Activated T-cell treated with anti-CD3 and anti-CD28 coated beads for 48 hours (primary cell): Measurements from ENCODE around the gene APOA1.
"Not testable (repeated sequence)": the region's sequence is repeated elsewhere in the genome, so short reads cannot be mapped to it uniquely, and the experiment has no call there.

ENCODE experiments used
- DNase-seq: peaks from one replicate; pipeline ENCODE4 v3.0.0-alpha.2; 2020; ENCODE audit warnings: low read depth

The APOA1 gene

DNA sequence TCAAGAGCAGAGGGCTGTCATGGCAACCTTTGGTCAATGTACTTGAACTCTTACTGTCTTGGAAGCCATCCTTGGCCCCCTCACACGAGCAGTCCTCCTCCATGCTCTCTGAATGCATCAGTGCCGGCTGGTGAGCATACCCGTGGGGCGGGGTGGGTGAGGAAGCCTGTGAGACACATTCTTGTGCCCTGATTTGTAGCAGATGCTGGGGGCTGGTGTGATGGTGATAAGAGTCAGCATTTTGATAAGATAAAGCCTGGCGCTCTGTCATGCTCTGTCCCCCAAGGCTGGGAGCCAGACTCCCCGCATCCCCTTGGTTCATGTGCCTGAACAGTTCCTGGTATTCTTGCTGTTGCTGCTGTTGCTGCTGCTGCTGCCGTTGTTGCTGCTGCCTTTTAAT lies 20.5 kb upstream of the APOA1 start:
- DNase-seq = no peak

DNA sequence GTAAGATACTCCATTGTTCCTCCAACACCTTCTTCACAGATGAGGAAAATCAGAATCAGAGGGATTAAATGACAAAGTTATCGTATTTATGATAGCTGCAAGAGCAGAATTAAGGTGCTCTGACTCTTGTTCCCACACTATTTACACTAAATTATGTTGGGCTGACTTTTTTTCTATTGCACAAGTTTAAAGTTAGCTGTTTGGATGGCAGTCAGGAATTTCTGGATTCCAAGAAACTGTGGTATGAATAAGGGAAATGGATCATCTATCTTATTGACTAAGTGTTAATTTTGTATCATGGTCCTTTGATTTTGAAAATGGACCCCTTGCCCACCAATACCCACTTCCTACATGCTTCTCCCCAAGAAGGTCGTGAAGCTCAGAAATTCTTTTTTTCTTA lies 19.9 kb upstream of the APOA1 start:
- no peak for DNase-seq

DNA sequence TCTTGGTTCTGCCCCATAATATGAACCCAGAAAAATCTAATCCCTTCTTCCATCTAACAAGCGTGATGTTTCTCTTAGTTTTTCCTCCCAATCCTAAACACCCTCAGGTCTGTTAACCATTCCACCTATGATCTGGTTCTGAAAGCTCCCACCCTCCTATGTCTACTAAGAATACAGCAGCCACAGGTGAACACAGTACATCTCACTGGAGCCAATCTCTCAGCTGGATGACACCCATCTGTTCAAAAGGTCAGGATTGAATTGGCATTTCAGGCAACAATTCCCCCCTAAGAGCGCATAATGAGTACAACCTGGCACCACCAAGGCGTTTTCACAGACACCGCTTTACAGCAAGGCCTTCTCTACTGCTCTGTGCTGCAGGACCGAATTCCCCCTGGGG lies 19.0 kb upstream of the APOA1 start:
- DNase-seq = no peak

DNA sequence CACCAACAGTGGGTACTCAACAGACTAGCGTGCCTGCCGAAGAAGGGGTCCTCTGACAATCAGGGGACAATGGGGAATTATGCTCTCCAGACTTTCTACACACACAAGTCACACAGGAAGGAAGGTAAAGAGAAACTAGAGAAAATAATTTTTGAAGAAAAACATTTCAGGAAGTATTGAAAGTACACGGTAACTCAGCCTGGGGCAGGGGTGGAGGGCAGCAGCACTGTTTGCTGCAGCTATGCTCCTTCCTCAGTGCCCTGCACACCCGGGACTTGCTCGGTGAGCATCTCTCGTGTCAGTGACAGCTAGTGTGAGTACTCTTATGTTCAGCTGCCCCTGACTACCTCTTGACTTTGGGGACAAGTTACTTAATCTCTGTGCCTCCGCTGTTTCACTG lies 18.0 kb upstream of the APOA1 start:
- no peak for DNase-seq

DNA sequence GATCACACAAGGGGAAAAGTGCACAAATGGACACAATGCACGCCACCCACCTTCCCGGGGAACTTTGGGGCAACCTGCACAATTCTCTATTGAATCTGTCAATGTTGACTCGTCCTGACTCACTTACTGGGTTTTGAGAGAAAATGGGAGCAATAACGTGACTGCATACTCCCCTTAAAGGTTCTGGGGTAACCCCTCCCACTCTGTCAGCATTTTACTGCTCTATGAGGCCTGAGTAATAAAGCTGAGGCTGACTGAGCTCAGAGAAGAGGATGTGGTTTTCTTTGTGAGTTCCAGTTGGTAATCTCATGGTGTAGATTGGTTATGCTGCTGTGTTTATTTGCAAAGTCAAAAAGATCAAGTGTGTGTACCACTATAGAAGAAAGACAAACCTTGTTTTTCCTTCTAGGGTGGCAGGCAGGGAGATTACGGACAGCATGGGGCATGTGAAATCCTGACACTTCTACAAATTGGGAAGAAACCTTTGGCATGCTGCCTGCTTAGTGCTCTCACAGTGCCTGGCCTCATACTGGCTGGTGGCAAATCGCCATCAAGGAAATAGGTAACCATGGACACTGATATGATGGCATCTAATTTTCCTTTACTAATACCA lies 16.1 kb upstream of the APOA1 start:
- DNase-seq = peak; percentile 38

DNA sequence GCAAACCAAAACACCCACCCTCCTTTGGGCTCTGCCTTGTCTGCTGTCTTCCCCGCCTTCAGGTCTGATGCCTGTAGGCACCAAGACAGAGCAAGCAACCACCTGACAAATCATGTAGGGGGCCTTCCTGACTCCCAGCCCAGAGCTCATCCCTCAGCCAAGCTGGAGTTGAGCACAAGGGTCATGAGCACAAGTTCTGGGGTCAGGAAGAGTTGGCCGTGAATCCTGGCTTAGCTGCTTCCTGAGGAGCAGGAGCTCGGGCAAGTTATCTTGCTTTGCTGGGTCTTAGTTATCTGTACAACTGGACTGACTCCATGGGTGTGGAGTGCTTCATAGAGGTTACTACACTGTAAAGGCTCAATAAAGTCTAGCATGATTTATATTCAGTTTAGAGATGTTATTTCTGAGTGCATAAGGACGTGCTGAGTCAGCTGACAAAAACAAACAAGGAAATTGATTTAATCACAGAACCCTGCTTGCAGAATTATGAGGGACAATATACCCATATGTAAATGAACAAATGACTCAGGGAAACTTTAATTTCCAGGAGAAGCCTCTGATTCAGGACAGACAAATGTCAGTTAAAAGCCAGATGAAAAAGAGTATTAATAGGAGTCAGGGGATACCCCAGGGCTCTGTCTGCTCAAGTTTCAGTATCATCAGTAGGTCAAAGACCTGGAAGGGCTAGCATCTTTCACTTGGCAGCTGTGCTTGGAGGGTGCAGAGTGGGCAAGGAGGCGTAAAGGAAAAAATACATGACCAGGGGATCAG lies 15.0 kb upstream of the APOA1 start:
- DNase-seq = no peak

DNA sequence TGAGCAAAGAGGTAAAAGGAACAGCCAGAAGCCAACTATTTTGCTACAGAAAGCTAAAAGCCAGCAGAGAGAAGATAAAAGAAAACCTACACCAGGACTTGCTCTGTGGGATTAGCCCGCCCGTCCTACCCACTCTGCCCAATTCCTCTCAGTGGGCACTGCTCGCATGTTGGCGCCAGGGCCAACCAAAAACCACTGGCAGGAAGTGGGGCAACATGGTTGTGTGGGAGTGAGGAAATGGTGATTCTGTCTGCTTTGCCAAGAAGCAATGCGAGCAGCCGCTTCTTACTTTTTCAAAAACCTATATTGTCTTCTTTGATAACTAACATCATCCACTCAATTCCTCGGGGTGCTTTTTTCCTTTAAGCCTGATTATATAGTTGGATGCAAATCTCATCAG lies 14.2 kb upstream of the APOA1 start:
- peak; percentile 29 for DNase-seq

DNA sequence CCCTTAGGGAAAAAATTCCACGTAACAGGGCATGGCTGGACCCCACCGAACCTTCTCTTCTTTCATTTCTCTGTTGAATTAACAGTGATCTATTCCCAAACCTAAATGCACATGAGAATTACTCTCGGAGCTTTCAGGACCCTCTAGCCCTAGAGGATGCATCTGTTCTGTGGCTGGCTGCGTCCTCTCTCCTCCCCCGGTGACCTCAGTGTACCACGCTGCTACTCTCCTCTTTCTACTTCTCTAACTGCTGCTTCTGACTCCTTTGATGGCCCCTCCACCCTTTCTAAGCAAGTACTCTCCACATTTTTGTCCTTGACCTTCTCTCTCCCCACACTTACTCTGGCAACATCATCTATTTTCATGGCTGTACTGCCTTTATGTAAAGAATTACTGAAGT lies 12.1 kb upstream of the APOA1 start:
- no peak for DNase-seq

DNA sequence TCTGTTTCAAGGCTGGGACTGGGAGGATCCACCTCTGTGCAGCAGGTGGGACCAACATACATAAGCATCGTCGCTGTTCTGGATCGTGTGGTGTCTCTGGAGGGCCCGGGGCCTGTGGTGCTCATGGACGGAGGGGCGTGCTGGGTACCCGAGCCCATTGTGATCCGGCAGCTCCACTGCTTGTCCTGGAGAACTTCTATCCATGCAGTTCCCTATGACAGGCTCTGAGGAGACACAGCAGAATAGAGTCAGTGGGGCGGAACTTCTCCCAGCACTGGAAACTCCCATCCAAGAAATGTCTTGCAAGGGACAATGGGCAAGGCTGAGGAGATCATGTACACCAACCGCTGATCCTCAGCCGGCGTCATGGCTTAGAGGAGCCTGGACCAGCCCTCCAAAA lies 11.6 kb upstream of the APOA1 start:
- no peak for DNase-seq

DNA sequence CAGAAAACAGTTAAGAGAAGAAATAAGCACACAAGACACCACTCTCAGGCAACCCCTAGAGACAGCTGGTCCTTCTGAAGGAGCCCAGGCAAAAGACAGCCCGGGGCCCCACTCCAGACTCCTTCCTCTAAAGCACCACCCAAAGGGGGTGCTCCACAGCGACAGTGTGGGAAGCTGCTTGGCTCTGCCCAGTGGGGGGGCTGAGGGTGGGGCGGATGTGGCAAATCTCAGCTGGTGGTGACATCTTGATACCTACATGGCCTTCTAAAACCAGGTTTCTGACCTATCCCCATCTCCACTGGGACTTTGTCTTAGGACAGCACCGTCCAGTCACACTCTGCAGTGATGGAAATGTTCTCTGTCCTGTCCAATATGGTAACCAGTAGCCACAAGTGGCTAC lies 10.2 kb upstream of the APOA1 start:
- DNase-seq = no peak

DNA sequence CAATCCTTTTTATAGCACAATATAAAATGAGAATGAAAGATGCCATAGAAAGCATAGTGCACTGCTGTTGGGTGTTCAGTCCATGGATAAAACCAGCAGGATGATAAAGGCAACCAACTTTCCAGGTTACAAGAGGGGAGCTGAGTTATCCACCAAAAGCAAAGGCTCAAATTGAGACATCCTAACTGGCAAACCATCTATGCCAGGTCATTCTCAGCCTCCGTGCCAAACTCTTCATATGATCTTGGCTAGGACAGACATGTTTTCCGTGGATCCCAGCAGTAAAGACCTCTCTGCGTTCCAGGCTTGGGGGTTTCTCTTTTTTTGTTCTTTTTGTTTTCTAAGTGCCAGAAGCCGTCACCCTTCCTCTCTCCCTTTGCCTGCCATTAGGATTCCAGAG lies 7.3 kb upstream of the APOA1 start:
- DNase-seq = no peak

DNA sequence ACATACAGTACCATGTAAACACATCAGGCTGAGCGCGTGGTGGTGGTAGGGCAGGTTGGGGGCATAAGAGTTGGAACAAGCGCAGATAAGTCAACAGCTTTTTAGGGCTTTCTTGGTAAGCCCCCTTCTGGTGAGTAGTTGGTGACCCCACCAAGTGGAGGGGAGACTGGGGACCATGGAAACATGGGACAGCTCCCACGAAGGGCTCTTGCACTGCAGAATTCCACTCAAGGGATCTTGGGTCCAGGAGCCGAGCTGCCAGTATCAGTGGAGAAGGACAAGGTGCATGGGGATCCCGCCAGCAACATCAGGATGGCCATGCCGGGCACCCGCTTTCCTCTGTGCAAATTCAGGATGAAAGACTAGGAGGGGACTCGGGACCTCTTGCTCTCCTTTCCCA lies 6.2 kb upstream of the APOA1 start:
- no peak for DNase-seq

DNA sequence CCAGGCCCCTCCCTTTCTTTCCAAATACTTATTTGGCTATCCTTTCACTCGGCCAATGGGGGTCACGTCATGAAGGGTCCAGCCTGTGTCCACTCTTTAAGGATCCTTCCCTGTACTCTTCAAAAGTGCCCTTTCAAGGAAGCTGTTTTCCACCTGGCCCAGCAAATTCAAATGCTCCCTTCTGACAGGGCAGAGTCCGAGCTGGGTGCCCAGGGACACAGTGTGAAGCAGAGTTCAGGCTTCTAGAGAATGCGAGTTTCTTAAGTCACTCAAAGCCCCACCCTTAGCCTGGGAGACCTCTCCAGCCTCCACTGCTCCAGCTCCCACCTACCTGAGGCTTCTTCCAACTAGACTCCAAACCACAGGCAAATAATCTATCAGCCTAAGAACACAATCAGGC lies 5.5 kb upstream of the APOA1 start:
- no peak for DNase-seq

DNA sequence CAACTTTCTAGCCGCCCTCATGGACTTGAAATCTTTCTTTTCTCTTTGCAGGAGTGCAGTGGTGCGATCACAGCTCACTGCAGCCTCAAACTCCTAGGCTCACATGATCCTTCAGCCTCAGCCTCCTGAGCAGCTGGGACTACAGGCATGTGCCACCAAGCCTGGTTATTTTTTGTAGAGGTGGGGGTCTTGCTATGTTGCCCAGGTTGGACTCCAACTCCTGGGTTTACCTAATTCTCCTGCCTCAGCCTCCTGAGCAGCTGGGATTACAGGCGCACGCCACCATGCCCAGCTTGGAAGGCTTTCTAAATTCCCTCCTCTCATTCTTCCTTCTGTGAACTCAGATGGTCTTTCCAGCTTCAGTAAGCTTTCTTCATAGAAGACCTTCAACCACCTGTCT lies 4.7 kb upstream of the APOA1 start:
- DNase-seq = no peak

DNA sequence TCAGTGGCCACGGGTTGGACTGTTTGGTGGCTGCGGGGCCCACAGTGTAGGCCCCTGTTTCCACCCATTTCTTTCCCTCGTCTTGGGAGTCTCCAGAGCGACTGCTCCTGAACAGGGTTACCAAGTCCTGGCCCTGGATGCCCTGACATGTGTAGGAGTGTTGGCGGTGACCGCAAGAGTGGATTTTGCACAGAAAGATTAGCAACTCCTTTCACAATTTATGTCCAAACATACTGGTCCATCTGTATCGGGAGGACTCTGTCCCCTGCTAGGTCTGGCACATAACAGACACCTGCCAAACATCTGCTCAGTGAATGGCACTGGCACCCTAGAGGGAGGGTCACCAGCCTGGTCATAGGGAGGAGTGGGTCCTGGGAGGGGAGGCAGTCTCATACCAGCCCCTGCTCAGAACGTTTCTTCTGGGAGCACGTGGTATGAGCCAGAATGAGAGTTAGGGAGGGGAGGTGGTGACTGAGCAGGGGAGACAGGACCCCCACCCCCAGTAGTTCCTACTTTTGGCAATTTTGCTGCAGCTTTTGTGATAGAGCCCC lies 3.4 kb upstream of the APOA1 start:
- DNase-seq = no peak

DNA sequence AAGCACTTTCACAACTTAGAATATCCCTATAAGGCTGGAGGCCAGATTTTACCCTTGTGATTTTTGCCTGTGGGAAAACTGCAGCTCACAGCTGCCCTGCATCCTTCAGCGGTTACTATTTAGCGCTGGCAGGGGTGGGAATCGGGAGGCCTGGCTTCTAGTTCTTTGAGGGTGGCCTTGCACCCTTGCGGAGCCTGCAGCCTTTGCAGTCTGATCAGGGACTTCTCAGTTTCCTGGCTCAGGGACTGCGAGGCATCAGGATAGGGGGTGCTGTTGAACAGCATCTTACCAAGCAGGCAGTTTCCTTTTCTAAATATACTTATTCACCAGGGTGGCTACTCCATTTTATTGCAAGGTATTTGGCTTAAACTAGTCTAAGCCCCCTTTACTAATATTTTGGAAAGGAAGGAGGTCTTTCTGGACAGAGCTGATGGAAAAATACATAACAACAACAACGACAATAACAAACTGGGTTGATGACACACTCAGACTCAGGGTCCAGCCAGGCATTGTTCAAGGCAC lies 2.9 kb upstream of the APOA1 start:
- no peak for DNase-seq

DNA sequence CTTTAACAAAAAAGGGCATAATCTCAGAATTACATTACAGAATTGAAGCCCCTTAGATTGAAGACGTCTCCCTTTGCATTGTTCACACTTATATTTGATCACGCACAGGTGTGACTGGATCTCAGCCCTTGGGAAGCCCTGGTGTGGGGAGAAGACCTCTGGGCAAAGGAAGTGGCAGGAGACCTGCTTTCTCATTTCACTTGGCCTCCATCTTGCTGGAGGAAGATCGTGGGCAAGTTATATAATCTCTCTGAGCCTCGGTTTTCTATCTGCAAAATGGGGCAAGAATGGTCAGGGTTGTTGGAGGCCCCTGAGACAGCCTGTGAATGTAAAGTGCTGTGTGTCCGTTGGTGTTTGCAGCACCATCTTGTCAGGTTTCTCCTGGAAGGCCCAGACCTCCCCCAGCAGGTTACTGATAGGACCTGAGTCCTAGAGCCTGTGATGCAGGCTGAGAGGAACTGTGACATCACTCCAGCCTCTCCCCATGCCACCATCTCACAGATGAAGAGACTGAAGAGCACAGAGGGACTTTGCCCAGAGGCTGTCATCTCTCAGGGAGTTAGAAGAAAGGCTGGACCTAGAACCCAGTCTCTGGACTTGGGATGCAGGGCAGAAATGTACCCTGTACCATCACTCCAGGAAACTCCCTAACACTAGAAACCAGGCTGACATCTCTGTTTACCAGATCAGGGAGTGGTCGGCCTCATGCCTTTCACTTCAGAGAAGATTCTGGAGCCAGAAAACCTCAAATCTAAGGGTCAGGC lies 1.1 kb upstream of the APOA1 start:
- DNase-seq = no peak

DNA sequence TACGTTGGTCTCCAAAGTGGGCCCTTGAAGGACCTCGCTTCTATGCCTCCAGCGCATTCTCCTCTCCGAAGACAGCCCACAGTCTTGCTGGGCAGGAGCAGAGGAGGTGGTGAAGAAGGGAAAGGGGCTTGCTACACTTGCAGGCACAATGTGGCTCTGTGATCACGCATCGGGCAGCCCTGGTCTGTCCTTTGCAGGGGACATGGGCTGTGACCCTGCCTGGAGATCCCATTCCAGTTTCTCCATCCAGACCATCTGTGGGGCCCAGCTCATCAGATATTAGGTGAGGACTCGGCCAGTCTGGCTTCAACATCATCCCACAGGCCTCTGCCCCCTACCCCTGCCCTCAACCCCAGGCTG lies 810 bp downstream of the APOA1 start:
- DNase-seq = no peak

DNA sequence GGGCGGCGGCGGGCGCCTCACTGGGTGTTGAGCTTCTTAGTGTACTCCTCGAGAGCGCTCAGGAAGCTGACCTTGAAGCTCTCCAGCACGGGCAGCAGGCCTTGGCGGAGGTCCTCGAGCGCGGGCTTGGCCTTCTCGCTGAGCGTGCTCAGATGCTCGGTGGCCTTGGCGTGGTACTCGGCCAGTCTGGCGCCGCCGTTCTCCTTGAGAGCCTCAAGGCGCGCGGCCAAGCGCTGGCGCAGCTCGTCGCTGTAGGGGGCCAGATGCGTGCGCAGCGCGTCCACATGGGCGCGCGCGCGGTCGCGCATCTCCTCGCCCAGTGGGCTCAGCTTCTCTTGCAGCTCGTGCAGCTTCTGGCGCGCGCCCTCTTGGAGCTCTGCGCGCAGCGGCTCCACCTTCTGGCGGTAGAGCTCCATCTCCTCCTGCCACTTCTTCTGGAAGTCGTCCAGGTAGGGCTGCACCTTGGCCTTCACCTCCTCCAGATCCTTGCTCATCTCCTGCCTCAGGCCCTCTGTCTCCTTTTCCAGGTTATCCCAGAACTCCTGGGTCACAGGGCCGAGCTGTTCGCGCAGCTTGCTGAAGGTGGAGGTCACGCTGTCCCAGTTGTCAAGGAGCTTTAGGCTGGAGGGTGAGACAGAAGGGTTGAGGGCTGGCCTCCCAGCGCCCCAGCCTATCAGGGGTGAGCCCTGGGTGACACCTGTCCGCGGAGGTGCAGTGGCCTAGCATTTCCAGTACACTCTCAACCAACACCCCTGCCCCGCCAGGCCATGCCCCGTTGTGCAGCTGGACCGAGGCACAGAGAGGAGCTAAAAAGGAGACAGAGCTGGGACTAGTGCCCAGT lies 1.4 kb downstream of the APOA1 start:
- peak; percentile 83 for DNase-seq

DNA sequence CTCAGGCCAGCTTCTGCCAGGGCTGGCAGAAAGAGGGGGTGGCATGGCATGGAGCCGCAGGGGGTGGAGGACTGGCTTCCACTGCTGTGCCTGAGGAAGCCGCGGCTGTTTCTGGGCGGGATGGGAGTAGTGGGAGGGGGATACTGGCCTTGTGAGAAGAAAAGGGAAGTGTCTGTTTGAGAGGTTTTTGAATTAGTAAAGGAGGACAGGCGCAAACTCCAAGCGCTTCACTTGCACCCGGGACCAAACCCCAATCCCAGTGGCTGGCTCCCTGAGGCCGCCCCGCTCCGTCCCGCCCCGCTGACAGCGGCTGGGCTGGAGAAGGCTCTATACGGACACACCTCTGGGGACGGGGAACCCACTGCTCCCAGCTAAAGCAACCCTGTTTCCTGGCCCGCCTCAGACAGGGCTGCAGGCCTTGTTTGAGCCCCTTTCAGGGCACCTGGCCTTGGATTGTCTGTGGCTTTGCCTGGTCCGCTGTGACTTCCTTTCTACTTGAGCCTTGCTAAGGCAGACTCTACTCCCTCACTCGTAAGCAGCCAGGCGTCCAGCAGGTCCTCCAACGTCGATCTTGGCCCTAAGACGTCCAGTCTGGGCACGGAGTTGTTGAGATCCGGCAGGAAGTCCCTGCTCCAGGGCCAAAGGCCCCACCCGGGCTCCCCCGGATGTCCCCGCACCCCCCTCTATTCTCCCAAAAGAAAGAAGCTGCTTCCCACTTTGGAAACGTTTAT lies 2.2 kb downstream of the APOA1 start:
- no peak for DNase-seq

DNA sequence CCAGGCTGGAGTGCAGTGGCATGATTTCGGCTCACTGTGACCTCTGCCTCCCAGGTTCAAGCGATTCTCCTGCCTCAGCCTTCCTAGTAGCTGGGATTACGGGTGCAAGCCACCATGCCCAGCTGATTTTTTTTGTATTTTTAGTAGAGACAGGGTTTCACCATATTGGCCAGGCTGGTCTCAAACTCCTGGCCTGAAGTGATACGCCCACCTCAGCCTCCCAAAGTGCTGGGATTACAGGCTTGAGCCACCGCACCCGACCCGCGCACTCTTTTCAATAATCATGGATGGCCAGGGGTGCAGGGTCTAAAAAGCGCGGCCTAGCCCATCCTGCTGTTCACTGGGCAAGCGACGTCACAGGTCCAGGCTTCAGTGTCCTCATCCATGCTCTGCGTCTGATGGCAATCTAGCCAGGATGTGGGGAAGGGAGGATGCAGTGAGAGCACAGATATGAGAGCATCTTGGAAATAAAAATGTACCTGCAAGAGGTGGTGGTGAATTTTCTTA lies 2.8 kb downstream of the APOA1 start:
- DNase-seq = not testable (repeated sequence)
